Large intestine (tissue), 3 donors: Measurements from ENCODE around the gene NKX6-1. TPM values are rescaled to one million over a fixed set of nuclear protein-coding genes. Genes with fewer than 3 reads are reported as not detected.

Experiments
- DNase-seq, 2 donors: peaks; one replicate each; pipeline versions ENCODE4 v3.0.0 to v3.0.0-alpha.2; 2013
- H3K27ac ChIP-seq: one replicate; pipeline ENCODE4 v1.5.1; 2013; ENCODE audit warnings: low read length
- H3K27me3 ChIP-seq: 2 replicates; pipeline ENCODE4 v1.6.1; 2013; ENCODE audit warnings: low read length; ENCODE audit not compliant: control insufficient read depth, insufficient read depth
- H3K36me3 ChIP-seq: 2 replicates; pipeline ENCODE4 v1.6.1; 2013; ENCODE audit warnings: low read length; ENCODE audit not compliant: control insufficient read depth, insufficient read depth
- H3K4me1 ChIP-seq: one replicate; pipeline ENCODE4 v1.6.1; 2013; ENCODE audit warnings: low read length; ENCODE audit not compliant: control insufficient read depth, insufficient read depth
- H3K4me3 ChIP-seq: one replicate; pipeline ENCODE4 v1.5.1; 2013; ENCODE audit warnings: low read length
- H3K9me3 ChIP-seq: one replicate; pipeline ENCODE4 v1.6.1; 2013; ENCODE audit warnings: mild to moderate bottlenecking, low read depth, low read length, moderate library complexity; ENCODE audit not compliant: control insufficient read depth
- WGBS: methylation state at CpG from one replicate; pipeline ENCODE4 v1.1.5; 2013; ENCODE audit warnings: low lambda C conversion rate; ENCODE audit not compliant: insufficient coverage; 5-methylcytosine and 5-hydroxymethylcytosine counted together
- polyA plus RNA-seq: library from polyadenylated mRNA; unstranded; fragments of 120-200 nt; gene quantifications from one replicate; pipeline ENCODE4 v1.2.1, GENCODE V29; 2013

Gene NKX6-1
- polyA plus RNA-seq, 1 donor: 0.01 TPM

GRCh38 chr4:84499624-84499982 lies 511 bp upstream of the NKX6-1 start:
- no peaks in the 10 kb centered on the region for H3K36me3 ChIP-seq
- no peak overlapping the region for H3K27ac ChIP-seq
- peaks cover 15% of the 10 kb centered on the region for H3K4me1 ChIP-seq
- H3K9me3 ChIP-seq: peaks cover 28% of the 10 kb centered on the region
- no peak for DNase-seq
- 0% methylated on average over 1 of the region's 11 CpGs for WGBS
- H3K4me3 ChIP-seq: no peak overlapping the region
- H3K27me3 ChIP-seq: peaks cover 98% of the 10 kb centered on the region

GRCh38 chr4:84498203-84498934 lies 723 bp downstream of the NKX6-1 start:
- WGBS: no CpG with 5 or more reads among the region's 63 CpGs
- Histone ChIP-seq H3K9me3 (peaks cover 30% of the 10 kb centered on the region), H3K4me1 (peaks cover 18% of the 10 kb centered on the region), H3K36me3 (no peaks in the 10 kb centered on the region), H3K27ac (no peak overlapping the region), H3K27me3 (peaks cover 95% of the 10 kb centered on the region), H3K4me3 (no peak overlapping the region)
- peak in 1 of 2 donors; percentile 39 for DNase-seq

GRCh38 chr4:84497504-84498202 lies 1.4 kb downstream of the NKX6-1 start:
- DNase-seq: peak in 1 of 2 donors; percentile 5
- Histone ChIP-seq H3K9me3 (peaks cover 33% of the 10 kb centered on the region), H3K27ac (no peak overlapping the region), H3K4me3 (no peak overlapping the region), H3K27me3 (peaks cover 95% of the 10 kb centered on the region), H3K36me3 (no peaks in the 10 kb centered on the region), H3K4me1 (peaks cover 20% of the 10 kb centered on the region)
- WGBS: no CpG with 5 or more reads among the region's 73 CpGs

GRCh38 chr4:84496706-84497503 lies 2.2 kb downstream of the NKX6-1 start:
- peak in 1 of 2 donors; percentile 25 for DNase-seq
- peaks cover 20% of the 10 kb centered on the region for H3K4me1 ChIP-seq
- peaks cover 34% of the 10 kb centered on the region for H3K9me3 ChIP-seq
- H3K27me3 ChIP-seq: peaks cover 95% of the 10 kb centered on the region
- WGBS: no CpG with 5 or more reads among the region's 53 CpGs
- no peak overlapping the region for H3K4me3 ChIP-seq
- no peaks in the 10 kb centered on the region for H3K36me3 ChIP-seq
- no peak overlapping the region for H3K27ac ChIP-seq

- Histone ChIP-seq H3K4me1 (peaks cover 20% of the 10 kb centered on the region), H3K36me3 (no peaks in the 10 kb centered on the region), H3K27ac (no peak overlapping the region), H3K4me3 (no peak overlapping the region), H3K9me3 (peaks cover 34% of the 10 kb centered on the region), H3K27me3 (peaks cover 95% of the 10 kb centered on the region)
- WGBS: no CpG with 5 or more reads among the region's 24 CpGs
- DNase-seq: peak in 1 of 2 donors; percentile 23
Measured at GRCh38 chr4:84496331-84496705, 2.8 kb downstream of the NKX6-1 start.

- no peak overlapping the region for H3K4me3 ChIP-seq
- H3K27ac ChIP-seq: no peak overlapping the region
Measured at GRCh38 chr4:84495794-84496261, 3.3 kb downstream of the NKX6-1 start.

GRCh38 chr4:84495118-84495793 lies 3.8 kb downstream of the NKX6-1 start:
- peak in 1 of 2 donors; percentile 4 for DNase-seq
- H3K4me1 ChIP-seq: peaks cover 20% of the 10 kb centered on the region
- no peaks in the 10 kb centered on the region for H3K36me3 ChIP-seq
- H3K27me3 ChIP-seq: peaks cover 95% of the 10 kb centered on the region
- H3K4me3 ChIP-seq: no peak overlapping the region
- H3K9me3 ChIP-seq: peaks cover 34% of the 10 kb centered on the region
- WGBS: 0% methylated on average over 1 of the region's 21 CpGs
- H3K27ac ChIP-seq: no peak overlapping the region

More at GRCh38 chr4:84495794-84496261, 3.3 kb downstream of the NKX6-1 start:
- no CpG with 5 or more reads among the region's 23 CpGs for WGBS
- Histone ChIP-seq H3K27me3 (peaks cover 95% of the 10 kb centered on the region), H3K36me3 (no peaks in the 10 kb centered on the region), H3K4me1 (peaks cover 20% of the 10 kb centered on the region), H3K9me3 (peaks cover 34% of the 10 kb centered on the region)
- peak in 1 of 2 donors; percentile 26 for DNase-seq

GRCh38 chr4:84494531-84494930 lies 4.6 kb downstream of the NKX6-1 start:
- Histone ChIP-seq H3K4me1 (peaks cover 16% of the 10 kb centered on the region), H3K36me3 (no peaks in the 10 kb centered on the region), H3K27me3 (peaks cover 95% of the 10 kb centered on the region), H3K27ac (no peak overlapping the region), H3K4me3 (no peak overlapping the region), H3K9me3 (peaks cover 32% of the 10 kb centered on the region)
- no peak for DNase-seq
- no CpG with 5 or more reads among the region's 2 CpGs for WGBS

GRCh38 chr4:84494076-84494475 lies 5.0 kb downstream of the NKX6-1 start:
- no peak overlapping the region for H3K4me3 ChIP-seq
- no peak overlapping the region for H3K27ac ChIP-seq
- 0% methylated on average over 2 of the region's 2 CpGs for WGBS
- peak in 1 of 2 donors; percentile 4 for DNase-seq
- H3K9me3 ChIP-seq: peaks cover 27% of the 10 kb centered on the region
- H3K27me3 ChIP-seq: peaks cover 95% of the 10 kb centered on the region
- no peaks in the 10 kb centered on the region for H3K36me3 ChIP-seq
- H3K4me1 ChIP-seq: peaks cover 14% of the 10 kb centered on the region
